DMS53 treated with DMSO at 0.1 percent for 48 hours (cell line): ENCODE results near the gene COMP.

Experiments used
- DNase-seq: peaks from one replicate; lab custom pipeline; 2025; ENCODE audit not compliant: unreplicated experiment; lab: John Stamatoyannopoulos, UW

COMP gene

GRCh38 chr19:18770663-18771327 lies 20.3 kb downstream of the COMP start:
- no peak for DNase-seq

GRCh38 chr19:18769989-18770528 lies 21.0 kb downstream of the COMP start:
- no peak for DNase-seq

GRCh38 chr19:18768997-18769891 lies 21.9 kb downstream of the COMP start:
- DNase-seq = no peak

- DNase-seq = no peak
These were observed 22.9 kb downstream of the COMP start for GRCh38 chr19:18768046-18768771.

GRCh38 chr19:18765224-18765623 lies 25.9 kb downstream of the COMP start:
- peak; percentile 64 for DNase-seq

GRCh38 chr19:18764591-18765051 lies 26.5 kb downstream of the COMP start:
- no peak for DNase-seq

- DNase-seq = peak; percentile 52
These were observed 27.2 kb downstream of the COMP start for GRCh38 chr19:18763674-18764590.

GRCh38 chr19:18762125-18763023 lies 28.7 kb downstream of the COMP start:
- DNase-seq = peak; percentile 78

GRCh38 chr19:18761531-18762110 lies 29.5 kb downstream of the COMP start:
- DNase-seq = no peak

GRCh38 chr19:18760440-18761383 lies 30.4 kb downstream of the COMP start:
- no peak for DNase-seq

GRCh38 chr19:18759995-18760426 lies 31.1 kb downstream of the COMP start:
- DNase-seq = no peak

- no peak for DNase-seq
These were observed 31.7 kb downstream of the COMP start for GRCh38 chr19:18759304-18759994.

GRCh38 chr19:18756896-18757295 lies 34.2 kb downstream of the COMP start:
- no peak for DNase-seq

GRCh38 chr19:18754501-18754900 lies 36.6 kb downstream of the COMP start:
- no peak for DNase-seq

- no peak for DNase-seq
These were observed 39.5 kb downstream of the COMP start for GRCh38 chr19:18751571-18751970.

- no peak for DNase-seq
These were observed 40.7 kb downstream of the COMP start for GRCh38 chr19:18750295-18750970.
